HG02759 (cell line): ENCODE data around the gene ARID3C.
"Not testable (repeated sequence)": the region's sequence is repeated elsewhere in the genome, so short reads cannot be mapped to it uniquely, and the experiment has no call there.

Experiments
- ATAC-seq: cut with Tn5 transposase; IDR thresholded peaks from one replicate; pipeline ENCODE4 v1.9.1; 2021; ENCODE audit warnings: mild to moderate bottlenecking, moderate library complexity; ENCODE audit not compliant: unreplicated experiment

Gene ARID3C

DNA sequence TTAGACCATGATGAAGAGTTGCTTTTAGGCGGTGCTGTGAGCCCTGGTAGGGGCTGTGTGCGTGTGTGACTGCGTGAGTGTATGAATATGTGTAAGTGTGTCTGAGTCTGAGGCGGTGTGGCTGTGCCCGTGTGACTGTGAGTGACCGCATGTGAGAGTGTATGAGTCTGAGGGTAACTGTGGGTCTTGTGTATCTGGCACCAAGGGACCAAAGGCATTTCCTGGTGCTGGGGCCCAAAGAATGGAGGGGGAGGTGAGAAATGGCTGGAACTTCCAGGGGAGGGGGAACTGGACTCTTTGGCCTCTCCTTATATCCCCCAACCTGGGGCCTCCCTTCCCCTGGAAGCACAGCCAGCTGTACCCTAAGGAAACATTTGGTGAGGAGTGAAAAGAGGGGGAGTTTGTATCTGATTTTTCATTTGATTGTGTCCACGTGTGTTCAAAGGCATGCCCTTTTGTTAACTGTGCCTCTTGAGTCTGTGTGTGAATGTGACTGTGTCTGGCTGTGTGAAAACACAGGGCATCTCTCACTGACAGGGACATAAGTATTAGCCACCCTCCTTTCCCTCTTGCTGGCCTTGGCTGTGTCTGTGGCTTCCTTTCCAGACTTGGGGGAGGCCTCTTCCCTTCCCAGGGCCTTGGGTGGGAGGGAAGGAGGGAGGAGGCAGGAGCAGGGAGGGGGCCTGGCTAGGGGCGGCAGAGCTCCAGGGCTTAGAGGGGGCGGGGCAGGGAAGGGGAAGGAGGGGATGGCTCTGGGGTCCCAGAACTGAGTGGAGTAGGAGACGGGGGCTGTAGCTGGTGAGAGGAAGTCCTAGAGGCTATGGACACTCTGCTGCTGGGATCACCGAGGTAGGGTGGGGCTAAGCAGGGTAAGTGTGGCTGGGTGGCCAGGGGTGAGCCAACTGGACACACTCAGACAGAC, 24.5 kb upstream of the ARID3C start:
- no peak for ATAC-seq

- no peak for ATAC-seq
Measured at GRCh38 chr9:34652602-34653000, 23.7 kb upstream of the ARID3C start.

GRCh38 chr9:34651876-34652601, 23.2 kb upstream of the ARID3C start, which contains the start of gene IL11RA:
Gene IL11RA (plus strand): TSS chr9:34652185. CDS start chr9:34655218, 3,033 bp downstream.
- peak; percentile 37 for ATAC-seq

- no peak for ATAC-seq
Measured at GRCh38 chr9:34651321-34651720, 22.5 kb upstream of the ARID3C start.

- no peak for ATAC-seq
Measured at GRCh38 chr9:34650816-34651215, 21.9 kb upstream of the ARID3C start.

- ATAC-seq = no peak
Measured at GRCh38 chr9:34648673-34649072, 19.8 kb upstream of the ARID3C start.

DNA sequence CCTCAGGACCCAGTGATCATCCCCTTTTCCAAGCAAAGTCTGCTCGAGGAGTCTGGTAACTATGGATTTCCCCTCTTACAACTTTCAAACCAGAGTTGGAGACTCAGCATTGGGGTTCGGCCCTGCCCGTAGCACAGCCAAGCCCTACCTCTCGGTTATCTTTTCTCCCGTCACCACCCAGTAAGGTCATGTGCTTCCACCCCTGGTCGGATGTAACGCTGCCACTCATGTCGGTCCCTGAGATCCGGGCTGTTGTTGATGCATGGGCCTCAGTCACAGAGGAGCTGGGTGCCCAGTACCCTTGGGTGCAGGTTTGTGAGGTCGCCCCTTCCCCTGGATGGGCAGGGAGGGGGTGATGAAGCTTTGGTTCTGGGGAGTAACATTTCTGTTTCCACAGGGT, 18.8 kb upstream of the ARID3C start:
- ATAC-seq = no peak

DNA sequence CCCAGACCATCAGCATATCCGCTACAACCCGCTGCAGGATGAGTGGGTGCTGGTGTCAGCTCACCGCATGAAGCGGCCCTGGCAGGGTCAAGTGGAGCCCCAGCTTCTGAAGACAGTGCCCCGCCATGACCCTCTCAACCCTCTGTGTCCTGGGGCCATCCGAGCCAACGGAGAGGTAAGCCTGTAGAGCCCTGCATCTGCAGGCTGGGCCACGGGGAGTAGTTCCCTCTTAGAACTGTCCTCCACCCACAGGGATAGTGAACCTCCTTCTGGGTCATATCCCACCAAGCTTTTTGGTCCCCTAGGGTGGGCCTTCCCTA, 18.2 kb upstream of the ARID3C start:
- ATAC-seq = no peak

GRCh38 chr9:34646211-34647083, 17.6 kb upstream of the ARID3C start, which contains the start of gene GALT:
Gene GALT (plus strand): TSS chr9:34646675. CDS start chr9:34646705, 30 bp downstream.
- ATAC-seq = peak; percentile 91

DNA sequence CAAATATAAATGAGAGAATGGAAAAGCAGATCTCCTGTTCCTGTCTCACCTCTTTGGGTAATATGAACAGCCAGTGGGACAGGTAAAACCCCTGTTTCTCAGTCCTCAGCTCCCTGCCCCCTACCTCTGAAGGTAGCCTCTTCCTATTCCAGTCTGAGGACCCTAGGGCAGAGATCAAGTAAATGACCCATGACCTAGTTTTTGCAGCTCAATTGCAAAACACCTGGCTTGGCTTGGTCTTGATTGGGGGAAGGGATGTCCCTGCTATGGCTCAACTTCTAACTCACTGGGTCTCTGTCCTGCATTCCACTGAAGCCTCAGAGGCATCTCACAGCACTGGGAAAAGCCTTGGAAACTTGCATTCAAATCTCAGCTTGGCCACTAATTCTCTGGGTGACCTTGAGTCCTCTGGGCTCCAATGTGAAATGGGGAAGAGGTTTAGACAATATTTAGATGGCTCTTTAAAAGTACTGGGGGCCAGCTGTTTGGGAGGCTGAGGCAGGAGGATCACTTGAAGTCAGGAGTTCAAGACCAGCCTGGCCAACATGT, 16.0 kb upstream of the ARID3C start:
- ATAC-seq = no peak

DNA sequence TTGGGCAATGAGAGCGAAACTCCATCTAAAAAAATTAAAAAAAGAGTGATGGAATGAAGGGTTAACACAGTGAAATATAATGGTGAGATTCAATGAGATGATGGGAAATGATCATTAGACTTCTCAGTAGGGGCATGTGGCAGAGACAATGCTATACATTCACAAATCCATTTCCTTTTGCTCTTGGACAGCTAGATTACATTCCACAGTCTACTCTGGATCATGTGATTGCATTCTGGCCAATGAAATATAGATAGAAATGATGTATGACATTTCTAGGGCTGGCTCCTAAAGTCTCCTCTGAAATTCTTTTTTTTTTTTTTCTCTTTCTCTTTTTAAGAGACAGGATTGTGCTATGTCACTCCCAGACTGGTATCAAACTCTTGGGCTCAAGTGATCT, 13.8 kb upstream of the ARID3C start:
- ATAC-seq = no peak

- not testable (repeated sequence) for ATAC-seq
Measured at GRCh38 chr9:34639322-34639721, 10.5 kb upstream of the ARID3C start.

DNA sequence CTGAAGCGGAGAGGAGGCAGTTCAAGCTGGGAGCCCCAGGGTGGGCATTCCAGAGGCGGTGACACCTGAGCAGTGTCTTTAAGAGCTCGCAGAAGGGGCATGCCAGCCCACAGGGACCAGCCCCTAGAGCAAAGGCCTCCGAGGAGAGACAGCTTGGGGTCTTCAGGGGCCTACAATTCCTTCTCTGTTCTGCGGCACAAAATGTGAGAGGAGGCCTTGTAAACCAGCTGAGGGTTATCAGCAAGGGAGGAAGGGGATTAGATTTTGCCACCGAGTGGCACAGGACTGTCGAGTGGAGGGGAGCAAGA, 9.2 kb upstream of the ARID3C start:
- no peak for ATAC-seq

- peak; percentile 91 for ATAC-seq
Measured at GRCh38 chr9:34637356-34638137, 8.7 kb upstream of the ARID3C start, which contains the start of gene SIGMAR1. Gene SIGMAR1 (minus strand): TSS chr9:34637787. CDS start chr9:34637697, 90 bp downstream.

DNA sequence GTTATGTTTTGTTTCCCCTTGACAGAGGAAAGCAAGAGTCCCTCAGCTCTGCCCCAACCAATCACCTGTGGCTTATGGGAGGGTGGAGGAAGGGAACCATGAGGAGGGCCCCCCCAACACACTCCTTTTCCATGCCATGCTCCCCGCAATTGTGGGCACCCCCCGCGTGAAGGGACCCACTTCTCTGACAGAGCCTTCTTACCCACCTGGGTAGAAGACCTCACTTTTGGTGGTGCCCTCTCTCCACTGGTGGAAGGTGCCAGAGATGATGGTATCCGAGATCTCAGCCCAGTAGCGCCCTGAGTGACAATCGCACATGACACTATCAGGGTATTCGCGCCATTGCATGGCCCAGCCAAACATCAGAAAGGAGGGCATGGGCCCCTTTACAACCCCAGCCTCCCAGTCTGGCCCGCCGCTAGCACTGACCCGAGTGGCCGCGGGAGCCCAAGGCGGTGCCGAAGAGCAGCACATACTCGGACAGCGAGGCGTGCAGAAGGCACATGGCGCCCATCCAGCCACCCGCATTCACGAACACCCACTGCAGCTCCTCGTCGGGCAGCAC, 8.0 kb upstream of the ARID3C start:
- ATAC-seq = peak; percentile 1

GRCh38 chr9:34635556-34635955, 6.7 kb upstream of the ARID3C start:
- no peak for ATAC-seq

- no peak for ATAC-seq
Measured at GRCh38 chr9:34634551-34635248, 5.8 kb upstream of the ARID3C start.

DNA sequence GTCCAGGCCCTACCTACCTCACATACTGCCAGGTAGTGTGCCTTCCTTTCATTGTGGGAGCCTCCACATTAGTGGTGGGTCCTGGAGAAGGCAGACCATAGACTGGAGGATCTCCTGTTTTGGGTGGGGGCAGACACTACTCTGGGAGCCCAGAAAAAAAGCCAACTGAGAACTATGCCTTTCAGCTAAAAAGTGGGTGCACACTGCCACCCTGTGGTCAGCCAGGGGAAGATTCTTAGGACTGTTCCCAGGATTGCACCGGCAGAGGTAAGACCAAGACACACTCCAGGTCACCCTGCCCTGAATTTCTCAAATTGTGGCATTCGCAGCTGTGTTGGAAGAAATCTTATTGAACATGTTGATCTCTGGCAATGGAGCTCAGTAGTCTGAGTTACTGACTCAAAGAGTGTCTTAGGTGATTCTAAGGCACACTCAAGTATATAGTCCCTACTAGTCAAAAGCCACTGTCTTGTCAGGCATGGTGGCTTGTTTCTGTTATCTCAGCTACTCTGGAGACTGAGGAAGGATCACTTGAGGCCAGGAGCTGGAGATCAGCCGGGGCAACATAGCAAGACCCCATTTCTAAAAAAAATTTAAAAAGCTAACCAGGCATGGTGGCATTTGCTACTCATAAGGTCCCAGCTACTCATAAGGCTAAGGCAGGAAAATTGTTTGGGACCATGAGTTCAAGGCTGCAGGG, 5.1 kb upstream of the ARID3C start:
- no peak for ATAC-seq
